ENCODE results near the gene CTSS. TPM values are rescaled to one million over a fixed set of nuclear protein-coding genes. Genes with fewer than 3 reads are reported as not detected.

Gene CTSS
- total RNA-seq, 1 experiment from 2014 or later = 0.66 TPM

- ChIA-PET CTCF (no interaction called here), POLR2A (no interaction called here)
- TF ChIP-seq GABPB1 (CRISPR knock-in tag; IDR thresholded peaks at IDR 0.05) (no peak), MYBL2 (CRISPR knock-in tag; IDR thresholded peaks at IDR 0.05) (no peak), GRHL2 (CRISPR knock-in tag; IDR thresholded peaks at IDR 0.05; ENCODE audit: insufficient replicate concordance, severe bottlenecking) (no peak), MLX (CRISPR knock-in tag; IDR thresholded peaks at IDR 0.05) (no peak), SP1 (CRISPR knock-in tag; conservative IDR thresholded peaks at IDR 0.05) (no peak)
- TF ChIP-seq, protein P1, sequence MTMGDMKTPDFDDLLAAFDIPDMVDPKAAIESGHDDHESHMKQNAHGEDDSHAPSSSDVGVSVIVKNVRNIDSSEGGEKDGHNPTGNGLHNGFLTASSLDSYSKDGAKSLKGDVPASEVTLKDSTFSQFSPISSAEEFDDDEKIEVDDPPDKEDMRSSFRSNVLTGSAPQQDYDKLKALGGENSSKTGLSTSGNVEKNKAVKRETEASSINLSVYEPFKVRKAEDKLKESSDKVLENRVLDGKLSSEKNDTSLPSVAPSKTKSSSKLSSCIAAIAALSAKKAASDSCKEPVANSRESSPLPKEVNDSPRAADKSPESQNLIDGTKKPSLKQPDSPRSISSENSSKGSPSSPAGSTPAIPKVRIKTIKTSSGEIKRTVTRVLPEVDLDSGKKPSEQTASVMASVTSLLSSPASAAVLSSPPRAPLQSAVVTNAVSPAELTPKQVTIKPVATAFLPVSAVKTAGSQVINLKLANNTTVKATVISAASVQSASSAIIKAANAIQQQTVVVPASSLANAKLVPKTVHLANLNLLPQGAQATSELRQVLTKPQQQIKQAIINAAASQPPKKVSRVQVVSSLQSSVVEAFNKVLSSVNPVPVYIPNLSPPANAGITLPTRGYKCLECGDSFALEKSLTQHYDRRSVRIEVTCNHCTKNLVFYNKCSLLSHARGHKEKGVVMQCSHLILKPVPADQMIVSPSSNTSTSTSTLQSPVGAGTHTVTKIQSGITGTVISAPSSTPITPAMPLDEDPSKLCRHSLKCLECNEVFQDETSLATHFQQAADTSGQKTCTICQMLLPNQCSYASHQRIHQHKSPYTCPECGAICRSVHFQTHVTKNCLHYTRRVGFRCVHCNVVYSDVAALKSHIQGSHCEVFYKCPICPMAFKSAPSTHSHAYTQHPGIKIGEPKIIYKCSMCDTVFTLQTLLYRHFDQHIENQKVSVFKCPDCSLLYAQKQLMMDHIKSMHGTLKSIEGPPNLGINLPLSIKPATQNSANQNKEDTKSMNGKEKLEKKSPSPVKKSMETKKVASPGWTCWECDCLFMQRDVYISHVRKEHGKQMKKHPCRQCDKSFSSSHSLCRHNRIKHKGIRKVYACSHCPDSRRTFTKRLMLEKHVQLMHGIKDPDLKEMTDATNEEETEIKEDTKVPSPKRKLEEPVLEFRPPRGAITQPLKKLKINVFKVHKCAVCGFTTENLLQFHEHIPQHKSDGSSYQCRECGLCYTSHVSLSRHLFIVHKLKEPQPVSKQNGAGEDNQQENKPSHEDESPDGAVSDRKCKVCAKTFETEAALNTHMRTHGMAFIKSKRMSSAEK (CRISPR knock-in tag; IDR thresholded peaks at IDR 0.05; ENCODE audit: borderline replicate concordance) = no peak
- ATAC-seq = no peak
- DNase-seq (ENCODE audit: low spot score) = no peak
- Mint-ChIP-seq H3K4me1 (no peaks in the 10 kb centered on the region), H3K4me3 (no peak within 1 kb of the TSS), H3K9me3 (peaks cover 9% of the 10 kb centered on the region), H3K36me3 (no peaks in the 10 kb centered on the region), H3K27me3 (ENCODE audit: low read depth) (no peaks in the 10 kb centered on the region), H3K27ac (no peak within 1 kb of the TSS)
Measured at GRCh38 chr1:150720703-150721102, 44.9 kb downstream of the CTSS start, which contains the start of gene HORMAD1. HORMAD1 (minus strand) TSS chr1:150720895; CDS start chr1:150719505, 1,390 bp downstream.

DNA sequence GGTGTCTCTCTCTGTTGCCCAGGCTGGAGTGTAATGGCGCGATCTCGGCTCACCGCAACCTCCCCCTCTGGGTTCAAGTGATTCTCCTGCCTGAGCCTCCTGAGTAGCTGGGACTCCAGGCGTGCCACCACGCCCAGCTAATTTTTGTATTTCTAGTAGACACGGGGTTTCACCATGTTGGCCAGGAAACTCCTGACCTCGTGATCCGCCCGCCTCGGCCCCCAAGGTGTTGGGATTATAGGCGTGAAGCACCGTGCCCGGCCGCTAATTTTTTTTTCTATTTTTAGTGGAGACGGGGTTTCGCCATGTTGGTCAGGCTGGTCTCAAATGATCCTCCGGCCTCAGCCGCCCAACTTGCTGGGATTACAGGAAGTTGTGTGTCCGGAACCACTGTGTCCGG is 45.5 kb downstream of the CTSS start:
- H3K9me3 Mint-ChIP-seq = peaks cover 9% of the 10 kb centered on the region
- TF ChIP-seq, protein P2, sequence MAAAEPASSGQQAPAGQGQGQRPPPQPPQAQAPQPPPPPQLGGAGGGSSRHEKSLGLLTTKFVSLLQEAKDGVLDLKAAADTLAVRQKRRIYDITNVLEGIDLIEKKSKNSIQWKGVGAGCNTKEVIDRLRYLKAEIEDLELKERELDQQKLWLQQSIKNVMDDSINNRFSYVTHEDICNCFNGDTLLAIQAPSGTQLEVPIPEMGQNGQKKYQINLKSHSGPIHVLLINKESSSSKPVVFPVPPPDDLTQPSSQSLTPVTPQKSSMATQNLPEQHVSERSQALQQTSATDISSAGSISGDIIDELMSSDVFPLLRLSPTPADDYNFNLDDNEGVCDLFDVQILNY (CRISPR knock-in tag; IDR thresholded peaks at IDR 0.05) = no peak
- TF ChIP-seq KAT7 (CRISPR knock-in tag; IDR thresholded peaks at IDR 0.05; ENCODE audit: borderline replicate concordance) (no peak), ZNF423 (CRISPR knock-in tag; IDR thresholded peaks at IDR 0.05) (no peak), GRHL2 (CRISPR knock-in tag; IDR thresholded peaks at IDR 0.05; ENCODE audit: insufficient replicate concordance, severe bottlenecking) (no peak), NFYB (CRISPR knock-in tag; conservative IDR thresholded peaks at IDR 0.05; ENCODE audit: low read depth) (no peak), NR2C2 (CRISPR knock-in tag; IDR thresholded peaks at IDR 0.05) (no peak), NR1H2 (CRISPR knock-in tag; IDR thresholded peaks at IDR 0.05) (no peak), GABPB1 (CRISPR knock-in tag; IDR thresholded peaks at IDR 0.05) (no peak), MAX (CRISPR knock-in tag; IDR thresholded peaks at IDR 0.05) (no peak), SMAD4 (CRISPR knock-in tag; IDR thresholded peaks at IDR 0.05) (no peak), FOXP4 (CRISPR knock-in tag; IDR thresholded peaks at IDR 0.05) (no peak), ZNF317 (CRISPR knock-in tag; IDR thresholded peaks at IDR 0.05; ENCODE audit: borderline replicate concordance, low read depth) (no peak), ZMAT4 (CRISPR knock-in tag; IDR thresholded peaks at IDR 0.05) (no peak), E2F1 (CRISPR knock-in tag; IDR thresholded peaks at IDR 0.05) (no peak), ZNF671 (CRISPR knock-in tag; IDR thresholded peaks at IDR 0.05) (no peak), ZNF121 (CRISPR knock-in tag; IDR thresholded peaks at IDR 0.05) (no peak), OVOL2 (CRISPR knock-in tag; IDR thresholded peaks at IDR 0.05; ENCODE audit: borderline replicate concordance) (no peak)
- TF ChIP-seq, protein P3, sequence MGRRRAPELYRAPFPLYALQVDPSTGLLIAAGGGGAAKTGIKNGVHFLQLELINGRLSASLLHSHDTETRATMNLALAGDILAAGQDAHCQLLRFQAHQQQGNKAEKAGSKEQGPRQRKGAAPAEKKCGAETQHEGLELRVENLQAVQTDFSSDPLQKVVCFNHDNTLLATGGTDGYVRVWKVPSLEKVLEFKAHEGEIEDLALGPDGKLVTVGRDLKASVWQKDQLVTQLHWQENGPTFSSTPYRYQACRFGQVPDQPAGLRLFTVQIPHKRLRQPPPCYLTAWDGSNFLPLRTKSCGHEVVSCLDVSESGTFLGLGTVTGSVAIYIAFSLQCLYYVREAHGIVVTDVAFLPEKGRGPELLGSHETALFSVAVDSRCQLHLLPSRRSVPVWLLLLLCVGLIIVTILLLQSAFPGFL (CRISPR knock-in tag; IDR thresholded peaks at IDR 0.05; ENCODE audit: borderline replicate concordance) = no peak
- CTCF ChIA-PET = no interaction called here
- H3K27ac Mint-ChIP-seq = no peak overlapping the region
- no peak for ATAC-seq
- no peaks in the 10 kb centered on the region for H3K36me3 Mint-ChIP-seq
- POLR2A ChIA-PET = no interaction called here
- no peak overlapping the region for H3K4me3 Mint-ChIP-seq
- no peaks in the 10 kb centered on the region for H3K4me1 Mint-ChIP-seq
- DNase-seq (ENCODE audit: low spot score) = no peak
- H3K27me3 Mint-ChIP-seq (ENCODE audit: low read depth) = no peaks in the 10 kb centered on the region

Data from WTC11 (cell line).